ENCODE measurements around the gene HGD.

- TF ChIP-seq ZNF274 (IDR thresholded peaks at IDR 0.05; ENCODE audit: low read depth, low read length) (no peak), SUZ12 (IDR thresholded peaks at IDR 0.05; ENCODE audit: extremely low read depth, insufficient read depth, insufficient read length) (no peak)
Observed at GRCh38 chr3:120614765-120615164, 67.3 kb downstream of the HGD start.
